ENCODE measurements around the gene WFIKKN1.

GRCh38 chr16:591231-591630 lies 39.6 kb upstream of the WFIKKN1 start:
- TF ChIP-seq CTCF (IDR thresholded peaks at IDR 0.05; ENCODE audit: low read depth, low read length) (no peak), EZH2phosphoT487 (IDR thresholded peaks at IDR 0.05; ENCODE audit: low read depth) (no peak)
